HepG2 (cell line): Measurements from ENCODE around the gene CSF1R. TPM values are rescaled to one million over a fixed set of nuclear protein-coding genes. Genes with fewer than 3 reads are reported as not detected.
A peak's percentile ranks its signal among the peaks of the same experiment; 100 is the strongest.

Experiments used
- ATF7 ChIP-seq, 2 experiments: fragments of 450-650 bp in 1 of 2; sonication (generic) in 1 of 2; formaldehyde crosslinking in 1 of 2; IDR thresholded peaks; 2 replicates each; pipeline versions ENCODE4 v1.4.0 to v1.6.1; 2016 to 2020; ENCODE audit warnings: antibody characterized with exemption in 1 of 2, mild to moderate bottlenecking in 1 of 2, missing genetic modification reagents in 1 of 2
- CBFB ChIP-seq: sonication (generic); formaldehyde crosslinking; IDR thresholded peaks from 2 replicates; pipeline ENCODE4 v1.4.0; 2020; ENCODE audit warnings: missing genetic modification reagents
- CENPT ChIP-seq: sonication (generic); formaldehyde crosslinking; IDR thresholded peaks from 2 replicates; pipeline ENCODE4 v1.8.0; 2022; ENCODE audit warnings: low read depth, mild to moderate bottlenecking, moderate library complexity, missing genetic modification reagents
- HOXA5 ChIP-seq: sonication (generic); formaldehyde crosslinking; IDR thresholded peaks from 2 replicates; pipeline ENCODE4 v1.4.0; 2020; ENCODE audit warnings: missing genetic modification reagents
- IKZF5 ChIP-seq: IDR thresholded peaks from 2 replicates; pipeline ENCODE4 v1.6.1; 2018; ENCODE audit warnings: missing genetic modification reagents, mild to moderate bottlenecking, missing compliant biosample characterization
- KDM5A ChIP-seq: fragments of 200-600 bp; sonication (generic); IDR thresholded peaks from 2 replicates; pipeline ENCODE4 v1.7.0; 2018; ENCODE audit warnings: antibody characterized with exemption, mild to moderate bottlenecking, low read length, borderline replicate concordance
- KLF11 ChIP-seq: IDR thresholded peaks from 2 replicates; pipeline ENCODE4 v1.6.1; 2016; ENCODE audit warnings: missing compliant biosample characterization
- MEF2D ChIP-seq: sonication (generic); formaldehyde crosslinking; IDR thresholded peaks from 2 replicates; pipeline ENCODE4 v1.5.1; 2020; ENCODE audit warnings: mild to moderate bottlenecking, missing genetic modification reagents
- NFATC3 ChIP-seq: sonication (generic); formaldehyde crosslinking; IDR thresholded peaks from 2 replicates; pipeline ENCODE4 v1.5.1; 2020; ENCODE audit warnings: mild to moderate bottlenecking, missing genetic modification reagents
- POLR2AphosphoS2 ChIP-seq: IDR thresholded peaks from 2 replicates; pipeline ENCODE4 v1.6.1; 2011; ENCODE audit warnings: low read depth, low read length, improper control_type of control experiment
- SMAD1 ChIP-seq: sonication (generic); formaldehyde crosslinking; IDR thresholded peaks from 2 replicates; pipeline ENCODE4 v1.4.0; 2020; ENCODE audit warnings: missing genetic modification reagents, low read depth, mild to moderate bottlenecking, borderline replicate concordance
- TBL1XR1 ChIP-seq: fragments of 150-350 bp; IDR thresholded peaks from 2 replicates; pipeline ENCODE4 v1.6.1; 2014; ENCODE audit warnings: borderline replicate concordance, low read length; ENCODE audit not compliant: partially characterized antibody
- THAP7 ChIP-seq: sonication (generic); formaldehyde crosslinking; IDR thresholded peaks from 2 replicates; pipeline ENCODE4 v1.8.1; 2023; ENCODE audit warnings: mild to moderate bottlenecking, missing genetic modification reagents
- YEATS4 ChIP-seq: sonication (generic); formaldehyde crosslinking; IDR thresholded peaks from 2 replicates; pipeline ENCODE4 v1.4.0; 2020; ENCODE audit warnings: missing genetic modification reagents, borderline replicate concordance
- ZBTB20 ChIP-seq: sonication (generic); formaldehyde crosslinking; IDR thresholded peaks from 2 replicates; pipeline ENCODE4 v1.8.1; 2023; ENCODE audit warnings: missing genetic modification reagents, low read depth, mild to moderate bottlenecking, borderline replicate concordance
- ZBTB3 ChIP-seq: sonication (generic); formaldehyde crosslinking; IDR thresholded peaks from 2 replicates; pipeline ENCODE4 v1.4.0; 2020; ENCODE audit warnings: low read depth, mild to moderate bottlenecking, moderate library complexity, missing genetic modification reagents, borderline replicate concordance
- ZFYVE20 ChIP-seq: sonication (generic); formaldehyde crosslinking; IDR thresholded peaks from 2 replicates; pipeline ENCODE4 v1.8.0; 2023; ENCODE audit warnings: low read depth, mild to moderate bottlenecking, moderate library complexity, missing genetic modification reagents, borderline replicate concordance
- ZNF101 ChIP-seq: sonication (generic); formaldehyde crosslinking; IDR thresholded peaks from 2 replicates; pipeline ENCODE4 v1.4.0; 2020; ENCODE audit warnings: mild to moderate bottlenecking, low read depth, missing genetic modification reagents, borderline replicate concordance
- ZNF547 ChIP-seq: sonication (generic); formaldehyde crosslinking; IDR thresholded peaks from 2 replicates; pipeline ENCODE4 v1.5.1; 2020; ENCODE audit warnings: mild to moderate bottlenecking, missing genetic modification reagents
- ZNF615 ChIP-seq: sonication (generic); formaldehyde crosslinking; IDR thresholded peaks from 2 replicates; pipeline ENCODE4 v1.5.0; 2020; ENCODE audit warnings: mild to moderate bottlenecking, missing genetic modification reagents, borderline replicate concordance
- ZNF704 ChIP-seq: sonication (generic); formaldehyde crosslinking; IDR thresholded peaks from 2 replicates; pipeline ENCODE4 v1.8.1; 2023; ENCODE audit warnings: mild to moderate bottlenecking, inconsistent platforms, moderate library complexity, missing genetic modification reagents, borderline replicate concordance
- ZNF816 ChIP-seq: sonication (generic); formaldehyde crosslinking; IDR thresholded peaks from 2 replicates; pipeline ENCODE4 v1.8.0; 2022; ENCODE audit warnings: missing genetic modification reagents, mild to moderate bottlenecking, borderline replicate concordance
- ZNF891 ChIP-seq: sonication (generic); formaldehyde crosslinking; IDR thresholded peaks from 2 replicates; pipeline ENCODE4 v1.5.0; 2020; ENCODE audit warnings: mild to moderate bottlenecking, missing genetic modification reagents
- polyA plus RNA-seq, 8 experiments: library from polyadenylated mRNA; depleted of rRNA in 3 of 8; stranded (reverse) in 7 of 8; unstranded in 1 of 8; fragments of >200 nt; fragmentation: Illumina TruSeq in 4 of 8; extraction: Trizol in 4 of 8; gene quantifications; 2 replicates each; pipeline versions ENCODE4 v1.2.1 to v1.2.3, GENCODE V29; 2011 to 2016; ENCODE audit warnings: low read depth in 4 of 8, missing spikeins in 1 of 8, mixed read lengths in 1 of 8; ENCODE audit not compliant: insufficient read depth in 1 of 8
- total RNA-seq, 5 experiments: library from RNA; depleted of rRNA; stranded (reverse); fragments of >200 nt; fragmentation: Illumina TruSeq; extraction: Trizol; gene quantifications; 2 replicates each; pipeline ENCODE4 v1.2.3, GENCODE V29; 2016; ENCODE audit warnings: low read depth in 1 of 5
- TF ChIP-seq, protein P1 (sequence below): sonication (generic); formaldehyde crosslinking; IDR thresholded peaks from 2 replicates; pipeline ENCODE4 v1.5.0; 2020; ENCODE audit warnings: mild to moderate bottlenecking, missing genetic modification reagents

The CSF1R gene
- total and polyA plus RNA-seq, 2 of the 13 experiments (the other 11 are each of a cell fraction or from before 2014, with no cell fraction given) = 0.01 TPM; not detected in 1

DNA sequence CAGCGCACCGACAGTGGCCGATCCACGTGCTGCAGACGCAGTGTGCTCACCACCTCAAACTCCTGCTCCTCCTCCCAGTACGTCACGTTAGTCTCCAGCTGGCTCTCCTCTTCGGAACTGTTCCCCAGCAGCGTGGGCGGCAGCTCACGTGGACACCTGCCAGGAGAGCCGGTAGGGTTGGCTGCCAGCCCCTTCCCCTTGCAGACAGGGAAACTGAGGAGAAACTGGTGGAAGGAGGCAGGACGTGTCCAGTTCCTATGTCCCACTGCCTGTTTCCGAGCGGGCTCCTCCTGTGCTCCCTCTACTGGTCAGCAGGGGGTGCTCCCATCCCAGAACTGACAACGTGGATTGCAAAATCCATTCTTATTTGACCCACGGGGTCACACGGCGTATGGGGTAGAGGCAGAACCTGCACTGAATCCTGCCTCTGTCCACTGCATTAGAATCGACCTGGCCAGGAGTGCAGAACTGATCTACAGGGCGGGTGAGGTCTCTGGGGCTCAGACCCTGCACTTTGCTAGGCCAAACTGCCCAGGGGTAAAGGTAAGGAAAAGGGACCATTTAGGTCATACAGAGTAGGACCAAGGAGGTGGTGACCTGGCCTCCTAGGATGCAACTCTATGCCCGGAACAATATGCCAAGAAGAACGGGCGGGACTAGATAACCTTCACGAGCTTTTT lies 43.6 kb upstream of the CSF1R start (continued):
- peak; percentile 56; the same call in 1 of the 2 replicates for TF ChIP-seq ZNF704 (CRISPR knock-in tag)
- no peak for TF ChIP-seq ATF7 (IDR thresholded peaks at IDR 0.05)
- TF ChIP-seq ATF7 (CRISPR knock-in tag; IDR thresholded peaks at IDR 0.05) = no peak
- no peak for TF ChIP-seq CENPT (CRISPR knock-in tag)
- no peak for TF ChIP-seq POLR2AphosphoS2
- TF ChIP-seq YEATS4 = no peak
- TF ChIP-seq KLF11 (CRISPR knock-in tag) = no peak
- no peak for TF ChIP-seq THAP7
- no peak for TF ChIP-seq HOXA5
- TF ChIP-seq ZNF816 (CRISPR knock-in tag) = no peak
- TF ChIP-seq ZNF615 = no peak
- TF ChIP-seq IKZF5 (CRISPR knock-in tag) = peak; percentile 41; the same call in 1 of the 2 replicates
- no peak for TF ChIP-seq ZBTB20 (CRISPR knock-in tag)
- TF ChIP-seq NFATC3 (CRISPR knock-in tag) = no peak
- TF ChIP-seq, protein P1, sequence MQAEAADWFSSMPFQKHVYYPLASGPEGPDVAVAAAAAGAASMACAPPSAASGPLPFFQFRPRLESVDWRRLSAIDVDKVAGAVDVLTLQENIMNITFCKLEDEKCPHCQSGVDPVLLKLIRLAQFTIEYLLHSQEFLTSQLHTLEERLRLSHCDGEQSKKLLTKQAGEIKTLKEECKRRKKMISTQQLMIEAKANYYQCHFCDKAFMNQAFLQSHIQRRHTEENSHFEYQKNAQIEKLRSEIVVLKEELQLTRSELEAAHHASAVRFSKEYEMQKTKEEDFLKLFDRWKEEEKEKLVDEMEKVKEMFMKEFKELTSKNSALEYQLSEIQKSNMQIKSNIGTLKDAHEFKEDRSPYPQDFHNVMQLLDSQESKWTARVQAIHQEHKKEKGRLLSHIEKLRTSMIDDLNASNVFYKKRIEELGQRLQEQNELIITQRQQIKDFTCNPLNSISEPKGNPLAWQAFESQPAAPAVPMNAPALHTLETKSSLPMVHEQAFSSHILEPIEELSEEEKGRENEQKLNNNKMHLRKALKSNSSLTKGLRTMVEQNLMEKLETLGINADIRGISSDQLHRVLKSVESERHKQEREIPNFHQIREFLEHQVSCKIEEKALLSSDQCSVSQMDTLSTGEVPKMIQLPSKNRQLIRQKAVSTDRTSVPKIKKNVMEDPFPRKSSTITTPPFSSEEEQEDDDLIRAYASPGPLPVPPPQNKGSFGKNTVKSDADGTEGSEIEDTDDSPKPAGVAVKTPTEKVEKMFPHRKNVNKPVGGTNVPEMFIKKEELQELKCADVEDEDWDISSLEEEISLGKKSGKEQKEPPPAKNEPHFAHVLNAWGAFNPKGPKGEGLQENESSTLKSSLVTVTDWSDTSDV (CRISPR knock-in tag) = no peak
- TF ChIP-seq TBL1XR1 = no peak
- TF ChIP-seq KDM5A = no peak
- TF ChIP-seq SMAD1 (CRISPR knock-in tag) = no peak
- peak; percentile 62; the same call in 1 of the 2 replicates for TF ChIP-seq CBFB (CRISPR knock-in tag)
- no peak for TF ChIP-seq MEF2D (CRISPR knock-in tag)
- TF ChIP-seq ZFYVE20 (CRISPR knock-in tag) = no peak
- 0 out of 2 replicates have a peak, but pooled peaks have one; percentile 46 for TF ChIP-seq ZBTB3 (CRISPR knock-in tag)
- TF ChIP-seq ZNF891 (CRISPR knock-in tag) = 0 out of 2 replicates have a peak, but pooled peaks have one; percentile 82
- TF ChIP-seq ZNF101 (CRISPR knock-in tag) = no peak
- 0 out of 2 replicates have a peak, but pooled peaks have one; percentile 58 for TF ChIP-seq ZNF547 (CRISPR knock-in tag)
